ENCODE results near the gene CCDC146.

Gene CCDC146

DNA sequence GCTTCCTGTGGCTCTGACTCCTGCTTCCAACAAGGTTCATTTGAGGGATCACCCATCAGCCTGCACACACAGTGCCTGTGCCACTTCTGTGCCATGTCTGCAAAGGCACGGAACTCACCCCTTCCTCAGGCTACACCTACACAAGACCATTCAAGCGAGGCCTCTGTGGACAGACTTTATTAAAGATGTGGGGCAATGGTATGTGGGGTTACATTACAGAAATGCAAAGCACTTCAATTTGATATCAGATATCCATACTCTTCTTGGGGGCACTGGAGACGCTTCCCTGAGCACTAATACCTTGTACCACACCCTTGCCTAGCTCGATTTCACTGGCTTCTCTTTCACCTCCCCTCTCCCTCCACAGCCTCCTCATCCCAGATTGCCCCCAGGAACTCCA lies 161.6 kb downstream of the CCDC146 start:
- DNase-seq (ENCODE audit: low read depth in 2 of 2): no peak

DNA sequence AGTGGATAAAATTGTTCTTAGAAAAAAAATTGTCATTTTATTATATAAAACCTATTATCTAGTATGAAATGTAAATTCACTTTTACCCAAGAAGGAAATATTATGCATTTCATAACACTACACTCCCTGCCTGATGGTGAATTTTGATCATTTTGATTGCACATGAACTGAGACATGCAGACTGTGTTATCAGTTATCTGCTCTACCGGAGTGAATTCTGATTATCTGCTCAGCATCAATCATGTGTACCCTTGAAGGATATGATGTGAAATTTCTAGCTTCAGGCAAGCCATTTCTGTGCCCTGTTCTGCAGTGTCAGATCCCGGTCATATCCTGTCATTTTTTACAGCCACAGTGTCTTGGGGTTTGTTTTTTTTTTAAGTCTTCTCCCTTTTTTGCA lies 162.2 kb downstream of the CCDC146 start:
- no peak for DNase-seq (ENCODE audit: low read depth in 2 of 2)

DNA sequence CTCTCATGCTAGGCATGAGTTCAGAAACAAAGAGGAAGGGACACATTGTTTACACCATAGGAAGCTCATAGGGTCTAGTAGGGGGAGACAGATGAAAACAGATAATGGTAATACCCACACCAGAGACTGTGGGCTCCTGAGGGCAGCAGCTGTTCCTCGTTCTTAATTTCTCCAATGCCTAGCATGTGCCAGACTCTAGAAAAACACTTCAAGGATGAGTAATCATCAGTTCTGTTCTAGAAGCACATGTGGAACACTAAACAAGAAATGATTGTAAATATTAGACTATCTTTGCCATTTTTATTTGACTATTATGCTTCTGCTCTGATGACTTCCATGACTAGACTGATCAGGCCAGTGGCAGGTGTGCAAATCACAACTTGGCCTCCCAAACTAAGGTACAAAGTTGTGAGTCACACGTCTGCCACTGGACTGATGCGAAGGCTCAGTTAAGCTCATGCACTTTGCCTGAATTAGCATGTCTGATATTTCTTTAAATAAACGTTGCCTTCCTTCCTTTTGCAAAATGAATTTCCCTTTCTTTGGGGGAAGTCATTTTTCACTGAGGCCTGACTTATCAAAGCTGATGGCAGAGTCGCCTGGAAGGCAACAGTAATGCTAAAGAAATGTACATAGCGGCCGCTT lies 166.4 kb downstream of the CCDC146 start:
- no peak for DNase-seq (ENCODE audit: low read depth in 2 of 2)

- no peak for DNase-seq (ENCODE audit: low read depth in 2 of 2)
Observed at GRCh38 chr7:77289387-77289786, 167.0 kb downstream of the CCDC146 start.

GRCh38 chr7:77290425-77290824 lies 168.0 kb downstream of the CCDC146 start:
- DNase-seq (ENCODE audit: low read depth in 2 of 2): no peak

- DNase-seq (ENCODE audit: low read depth in 2 of 2): no peak
Observed at GRCh38 chr7:77293046-77293445, 170.6 kb downstream of the CCDC146 start.

GRCh38 chr7:77295549-77295948 lies 173.1 kb downstream of the CCDC146 start:
- no peak for DNase-seq (ENCODE audit: low read depth in 2 of 2)

DNA sequence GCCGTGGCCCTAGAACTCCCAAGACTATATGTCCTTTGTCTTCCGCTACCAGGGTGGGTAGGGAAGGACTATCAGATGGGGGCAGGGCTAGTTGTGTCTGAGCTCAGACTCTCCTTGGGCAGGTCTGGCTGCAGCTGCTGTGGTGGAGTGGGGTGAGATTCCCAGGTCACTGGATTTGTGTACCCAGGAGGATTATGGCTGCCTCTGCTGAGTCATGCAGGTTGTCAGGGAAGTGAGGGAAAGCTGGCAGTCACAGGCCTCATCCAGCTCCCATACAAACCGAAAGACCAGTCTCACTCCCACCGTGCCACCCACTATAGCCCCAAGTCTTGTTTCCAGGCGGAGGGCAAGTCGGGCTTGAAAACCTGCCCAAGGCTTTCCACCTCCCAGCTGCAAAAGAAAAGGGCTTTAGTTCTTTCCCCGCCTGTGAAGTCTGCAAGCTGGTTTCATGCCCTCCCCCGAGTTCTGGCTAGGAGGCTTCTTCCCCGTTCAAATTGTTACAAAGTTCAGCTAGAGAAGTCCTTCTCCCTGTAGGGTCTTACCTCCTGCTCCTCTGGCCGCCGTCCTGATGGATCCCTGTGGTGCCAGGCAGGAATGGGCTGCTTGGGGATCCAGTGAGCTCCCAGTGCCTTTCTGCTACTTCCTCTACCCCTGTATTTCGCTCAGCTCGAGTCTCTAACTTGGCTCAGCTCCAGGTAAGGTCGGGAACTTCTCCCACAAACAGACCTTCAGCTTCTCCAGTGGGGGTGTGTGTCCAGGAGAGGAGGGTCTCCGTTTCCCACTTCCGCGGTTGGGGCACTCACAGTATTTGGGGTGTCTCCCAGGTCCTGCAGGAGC lies 184.0 kb downstream of the CCDC146 start:
- no peak for DNase-seq (ENCODE audit: low read depth in 2 of 2)

- DNase-seq (ENCODE audit: low read depth in 2 of 2): no peak
Observed at GRCh38 chr7:77308792-77309191, 186.4 kb downstream of the CCDC146 start.

DNA sequence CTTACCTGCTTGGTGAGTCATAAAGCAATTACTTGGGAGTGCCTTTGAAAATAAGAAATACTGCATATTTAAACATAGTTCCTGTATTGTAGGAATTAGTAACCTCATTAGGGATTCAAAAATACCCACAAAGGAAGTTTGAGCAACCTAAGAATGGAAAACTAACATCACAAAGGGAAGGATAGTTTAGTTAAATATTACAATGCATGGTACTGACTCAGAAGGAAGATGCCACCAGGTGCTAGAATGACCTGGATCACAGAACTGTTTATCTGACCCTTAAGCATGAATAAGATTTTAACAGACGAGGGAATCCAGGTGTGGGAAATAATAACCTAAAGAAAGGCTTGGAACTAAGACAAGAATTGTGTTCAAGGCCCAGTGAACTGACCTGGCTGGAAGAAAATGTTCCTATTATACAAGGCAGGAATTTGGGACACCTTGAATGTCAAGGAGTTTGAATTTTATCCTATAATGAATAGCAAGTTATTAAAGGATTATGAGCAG lies 187.4 kb downstream of the CCDC146 start:
- DNase-seq (ENCODE audit: low read depth in 2 of 2): no peak

DNA sequence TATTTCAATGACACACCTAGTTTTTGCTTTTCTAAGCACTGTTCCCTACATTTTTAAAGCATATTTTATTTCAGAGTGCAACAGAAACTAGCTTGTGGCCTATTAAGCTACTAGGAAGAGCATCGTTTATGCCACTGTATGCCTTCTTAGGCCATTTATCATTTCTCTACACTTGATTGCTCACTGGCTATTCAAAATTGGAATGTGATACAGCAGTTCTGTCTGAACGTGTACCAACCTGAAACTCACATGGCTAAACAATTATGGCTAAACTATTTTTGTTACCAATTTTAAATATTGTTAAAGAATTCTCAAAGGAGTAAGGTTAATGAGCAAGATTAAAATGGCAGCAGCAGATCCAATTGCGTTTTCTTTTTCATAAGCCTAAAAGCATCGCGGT lies 188.6 kb downstream of the CCDC146 start:
- DNase-seq (ENCODE audit: low read depth in 2 of 2): no peak

- no peak for DNase-seq (ENCODE audit: low read depth in 2 of 2)
Observed at GRCh38 chr7:77313085-77313484, 190.7 kb downstream of the CCDC146 start.

DNA sequence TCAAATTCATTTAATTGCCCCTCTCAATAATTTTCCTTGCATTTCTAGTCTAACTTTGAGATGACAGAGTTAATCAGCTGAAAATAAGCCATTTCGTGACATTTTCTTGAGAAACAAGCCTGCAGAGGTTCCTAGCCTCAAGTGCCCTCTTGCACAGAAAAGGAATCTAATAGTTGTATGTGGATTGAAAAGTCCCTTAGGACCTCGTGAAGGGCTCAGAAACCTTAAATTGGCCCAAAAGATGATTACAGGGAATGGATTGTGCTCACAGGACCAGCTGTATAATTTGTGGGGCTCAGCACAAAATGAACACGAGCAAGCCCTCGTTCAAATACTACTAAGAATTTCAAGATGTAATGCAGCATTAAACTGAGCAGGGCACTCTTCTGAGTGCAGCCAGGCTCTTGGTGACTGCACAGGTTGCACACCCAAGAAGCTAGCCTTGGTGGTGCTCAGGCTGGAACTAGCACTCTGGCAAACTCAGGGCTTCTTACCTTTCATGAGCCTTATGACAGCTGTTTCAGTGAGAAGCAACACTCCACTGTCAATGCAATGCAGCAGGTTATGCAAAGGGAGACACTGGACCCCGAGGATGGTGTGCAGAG lies 191.6 kb downstream of the CCDC146 start:
- no peak for DNase-seq (ENCODE audit: low read depth in 2 of 2)

GRCh38 chr7:77315182-77315591 lies 192.8 kb downstream of the CCDC146 start:
- no peak for DNase-seq (ENCODE audit: low read depth in 2 of 2)

GRCh38 chr7:77316219-77316978 lies 194.0 kb downstream of the CCDC146 start:
- no peak for DNase-seq (ENCODE audit: low read depth in 2 of 2)

- DNase-seq (ENCODE audit: low read depth in 2 of 2): no peak
Observed at GRCh38 chr7:77318019-77318418, 195.6 kb downstream of the CCDC146 start.

- no peak for DNase-seq (ENCODE audit: low read depth in 2 of 2)
Observed at GRCh38 chr7:77320137-77320536, 197.7 kb downstream of the CCDC146 start.

DNA sequence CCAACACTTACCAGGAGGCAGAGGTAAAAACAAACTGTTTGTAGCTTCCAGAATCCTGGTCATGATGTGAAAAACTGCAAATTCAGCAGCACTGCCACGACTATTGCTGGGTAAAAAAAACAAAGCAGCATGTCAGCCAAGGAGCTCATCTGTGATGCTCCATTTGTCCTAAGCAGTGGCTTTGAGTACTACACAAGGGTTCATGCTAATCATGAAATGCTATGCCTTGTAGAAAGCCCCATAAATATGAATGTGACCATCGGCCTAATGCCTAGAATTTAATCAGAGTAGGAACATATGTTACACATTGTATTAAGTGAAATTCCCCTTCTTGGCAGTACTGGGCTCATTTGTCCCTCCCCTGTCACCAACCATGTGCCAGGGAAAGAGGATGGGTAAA lies 198.3 kb downstream of the CCDC146 start:
- DNase-seq (ENCODE audit: low read depth in 2 of 2): no peak

GRCh38 chr7:77321300-77321699 lies 198.9 kb downstream of the CCDC146 start:
- no peak for DNase-seq (ENCODE audit: low read depth in 2 of 2)

GRCh38 chr7:77326131-77326530 lies 203.7 kb downstream of the CCDC146 start:
- no peak for DNase-seq (ENCODE audit: low read depth in 2 of 2)

DNA sequence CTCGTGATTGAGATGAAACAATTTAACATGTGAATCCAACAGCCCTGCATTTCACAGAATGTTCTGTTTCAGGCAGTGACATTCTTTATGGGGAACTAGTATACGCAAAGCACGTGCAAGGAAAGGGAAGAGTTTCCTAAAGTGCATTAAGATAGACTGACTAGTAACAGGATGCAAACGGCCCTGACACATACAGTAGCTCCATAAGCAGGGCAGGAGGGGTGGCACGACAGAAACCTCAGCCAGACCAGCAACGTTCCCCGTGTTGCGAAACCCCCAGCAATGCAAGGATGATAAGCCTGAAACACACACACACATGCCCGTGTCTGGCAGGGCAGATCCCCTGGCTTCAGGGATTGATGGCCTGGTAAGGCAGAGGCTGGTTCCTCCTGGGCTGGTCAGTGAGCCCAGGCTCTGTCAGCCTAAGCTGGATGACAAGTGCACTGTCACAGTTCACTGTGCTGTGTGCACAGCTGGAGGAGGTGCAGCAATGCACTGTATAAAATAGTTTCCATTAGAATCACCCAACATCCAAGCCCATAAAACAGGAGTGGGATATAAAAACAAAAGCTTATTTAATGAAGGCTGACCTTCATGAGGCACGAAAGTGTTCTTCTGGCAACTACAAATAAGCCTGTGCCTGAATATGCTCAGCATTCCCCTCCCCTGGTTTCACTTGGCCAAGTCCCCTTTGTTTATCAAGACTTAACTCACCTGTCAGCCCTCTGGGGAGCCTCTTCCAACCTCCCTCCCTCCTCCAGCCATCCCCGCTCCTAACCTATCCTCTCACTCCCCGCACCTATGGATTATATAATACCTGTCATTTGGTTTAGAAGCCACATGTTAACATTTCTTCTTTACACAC lies 204.9 kb downstream of the CCDC146 start:
- no peak for DNase-seq (ENCODE audit: low read depth in 2 of 2)
